ENCODE measurements around the gene ZFPL1. TPM values are rescaled to one million over a fixed set of nuclear protein-coding genes. Genes with fewer than 3 reads are reported as not detected.

Gene ZFPL1
- total and polyA plus RNA-seq, 9 of the 15 experiments (the other 6 are each of a cell fraction or from before 2014, with no cell fraction given): 3.7 to 37.5 (median 22.7) TPM

DNA sequence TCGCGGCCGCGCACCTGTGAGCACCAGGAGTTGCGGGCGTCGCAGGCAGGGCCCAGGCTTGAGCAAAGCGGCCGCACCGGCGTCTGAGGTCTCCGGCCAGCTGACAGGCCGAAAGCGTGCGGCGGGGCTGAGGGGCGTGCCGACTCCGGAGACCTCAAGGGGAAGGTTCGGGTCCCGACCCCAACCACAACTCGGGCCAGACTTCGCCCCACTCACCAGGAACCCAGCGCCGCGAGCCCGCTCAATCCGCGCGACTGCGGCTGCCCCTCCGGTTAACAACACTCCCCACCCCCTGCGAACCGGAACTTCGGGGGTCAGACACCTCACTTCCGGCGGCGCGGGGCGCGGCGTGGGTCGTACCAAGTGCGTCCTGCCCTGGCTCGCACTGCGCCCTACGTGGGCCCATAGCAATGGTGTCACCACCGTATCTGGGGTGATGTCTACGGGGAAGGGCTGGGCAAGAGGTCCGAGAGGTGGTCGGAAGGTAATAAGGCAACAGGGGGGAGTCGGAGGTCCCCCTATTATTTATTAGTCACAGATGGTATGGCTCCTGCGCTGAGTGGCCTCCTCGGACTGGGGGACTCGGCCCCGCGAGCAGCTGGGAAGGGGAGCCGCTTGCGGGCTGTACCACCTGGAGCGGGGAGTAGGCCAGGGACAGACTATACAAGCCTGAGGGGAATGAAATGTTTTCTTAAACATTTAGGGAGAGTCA, 50.4 kb downstream of the ZFPL1 start, which contains the start of gene SYVN1 (continued):
- no peak for TF ChIP-seq RBM14 (IDR thresholded peaks at IDR 0.05; ENCODE audit: borderline replicate concordance, insufficient read depth, low read depth, low read length)
- TF ChIP-seq HOXB6 (CRISPR knock-in tag; IDR thresholded peaks at IDR 0.05; ENCODE audit: borderline replicate concordance): no peak
- no peak for TF ChIP-seq U2AF2 (optimal IDR thresholded peaks at IDR 0.05; ENCODE audit: low read depth, low read length)
- TF ChIP-seq, protein P1, sequence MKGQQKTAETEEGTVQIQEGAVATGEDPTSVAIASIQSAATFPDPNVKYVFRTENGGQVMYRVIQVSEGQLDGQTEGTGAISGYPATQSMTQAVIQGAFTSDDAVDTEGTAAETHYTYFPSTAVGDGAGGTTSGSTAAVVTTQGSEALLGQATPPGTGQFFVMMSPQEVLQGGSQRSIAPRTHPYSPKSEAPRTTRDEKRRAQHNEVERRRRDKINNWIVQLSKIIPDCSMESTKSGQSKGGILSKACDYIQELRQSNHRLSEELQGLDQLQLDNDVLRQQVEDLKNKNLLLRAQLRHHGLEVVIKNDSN (CRISPR knock-in tag; IDR thresholded peaks at IDR 0.05): no peak
- TF ChIP-seq, protein P2, sequence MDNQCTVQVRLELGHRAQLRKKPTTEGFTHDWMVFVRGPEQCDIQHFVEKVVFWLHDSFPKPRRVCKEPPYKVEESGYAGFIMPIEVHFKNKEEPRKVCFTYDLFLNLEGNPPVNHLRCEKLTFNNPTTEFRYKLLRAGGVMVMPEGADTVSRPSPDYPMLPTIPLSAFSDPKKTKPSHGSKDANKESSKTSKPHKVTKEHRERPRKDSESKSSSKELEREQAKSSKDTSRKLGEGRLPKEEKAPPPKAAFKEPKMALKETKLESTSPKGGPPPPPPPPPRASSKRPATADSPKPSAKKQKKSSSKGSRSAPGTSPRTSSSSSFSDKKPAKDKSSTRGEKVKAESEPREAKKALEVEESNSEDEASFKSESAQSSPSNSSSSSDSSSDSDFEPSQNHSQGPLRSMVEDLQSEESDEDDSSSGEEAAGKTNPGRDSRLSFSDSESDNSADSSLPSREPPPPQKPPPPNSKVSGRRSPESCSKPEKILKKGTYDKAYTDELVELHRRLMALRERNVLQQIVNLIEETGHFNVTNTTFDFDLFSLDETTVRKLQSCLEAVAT (IDR thresholded peaks at IDR 0.05): peak in 1 of 2 experiments; percentile 17; a peak in 1 of 4 replicates
- TF ChIP-seq ZNF165 (CRISPR knock-in tag; IDR thresholded peaks at IDR 0.05; ENCODE audit: borderline replicate concordance): no peak
- TF ChIP-seq ZEB2 (IDR thresholded peaks at IDR 0.05): no peak
- TF ChIP-seq TRIM24 (IDR thresholded peaks at IDR 0.05): peak in 1 of 2 experiments; percentile 71; a peak in 2 of 4 replicates
- TF ChIP-seq, protein P3, sequence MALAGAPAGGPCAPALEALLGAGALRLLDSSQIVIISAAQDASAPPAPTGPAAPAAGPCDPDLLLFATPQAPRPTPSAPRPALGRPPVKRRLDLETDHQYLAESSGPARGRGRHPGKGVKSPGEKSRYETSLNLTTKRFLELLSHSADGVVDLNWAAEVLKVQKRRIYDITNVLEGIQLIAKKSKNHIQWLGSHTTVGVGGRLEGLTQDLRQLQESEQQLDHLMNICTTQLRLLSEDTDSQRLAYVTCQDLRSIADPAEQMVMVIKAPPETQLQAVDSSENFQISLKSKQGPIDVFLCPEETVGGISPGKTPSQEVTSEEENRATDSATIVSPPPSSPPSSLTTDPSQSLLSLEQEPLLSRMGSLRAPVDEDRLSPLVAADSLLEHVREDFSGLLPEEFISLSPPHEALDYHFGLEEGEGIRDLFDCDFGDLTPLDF (CRISPR knock-in tag; IDR thresholded peaks at IDR 0.05): peak; percentile 53
- TF ChIP-seq, protein P4, sequence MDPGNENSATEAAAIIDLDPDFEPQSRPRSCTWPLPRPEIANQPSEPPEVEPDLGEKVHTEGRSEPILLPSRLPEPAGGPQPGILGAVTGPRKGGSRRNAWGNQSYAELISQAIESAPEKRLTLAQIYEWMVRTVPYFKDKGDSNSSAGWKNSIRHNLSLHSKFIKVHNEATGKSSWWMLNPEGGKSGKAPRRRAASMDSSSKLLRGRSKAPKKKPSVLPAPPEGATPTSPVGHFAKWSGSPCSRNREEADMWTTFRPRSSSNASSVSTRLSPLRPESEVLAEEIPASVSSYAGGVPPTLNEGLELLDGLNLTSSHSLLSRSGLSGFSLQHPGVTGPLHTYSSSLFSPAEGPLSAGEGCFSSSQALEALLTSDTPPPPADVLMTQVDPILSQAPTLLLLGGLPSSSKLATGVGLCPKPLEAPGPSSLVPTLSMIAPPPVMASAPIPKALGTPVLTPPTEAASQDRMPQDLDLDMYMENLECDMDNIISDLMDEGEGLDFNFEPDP (CRISPR knock-in tag; IDR thresholded peaks at IDR 0.05): 0 out of 2 replicates have a peak, but pooled peaks have one; percentile 56
- TF ChIP-seq SOX6 (IDR thresholded peaks at IDR 0.05): no peak; the same call in 1 of the 2 replicates
- TF ChIP-seq MAFG (tag; conservative IDR thresholded peaks at IDR 0.05): no peak
- TF ChIP-seq, protein P5, sequence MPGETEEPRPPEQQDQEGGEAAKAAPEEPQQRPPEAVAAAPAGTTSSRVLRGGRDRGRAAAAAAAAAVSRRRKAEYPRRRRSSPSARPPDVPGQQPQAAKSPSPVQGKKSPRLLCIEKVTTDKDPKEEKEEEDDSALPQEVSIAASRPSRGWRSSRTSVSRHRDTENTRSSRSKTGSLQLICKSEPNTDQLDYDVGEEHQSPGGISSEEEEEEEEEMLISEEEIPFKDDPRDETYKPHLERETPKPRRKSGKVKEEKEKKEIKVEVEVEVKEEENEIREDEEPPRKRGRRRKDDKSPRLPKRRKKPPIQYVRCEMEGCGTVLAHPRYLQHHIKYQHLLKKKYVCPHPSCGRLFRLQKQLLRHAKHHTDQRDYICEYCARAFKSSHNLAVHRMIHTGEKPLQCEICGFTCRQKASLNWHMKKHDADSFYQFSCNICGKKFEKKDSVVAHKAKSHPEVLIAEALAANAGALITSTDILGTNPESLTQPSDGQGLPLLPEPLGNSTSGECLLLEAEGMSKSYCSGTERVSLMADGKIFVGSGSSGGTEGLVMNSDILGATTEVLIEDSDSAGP (CRISPR knock-in tag; IDR thresholded peaks at IDR 0.05): no peak
- TF ChIP-seq NFYB (IDR thresholded peaks at IDR 0.05; ENCODE audit: extremely low read depth, insufficient read length): no peak
- no peak for TF ChIP-seq BACH1 (tag; IDR thresholded peaks at IDR 0.05)
- TF ChIP-seq, protein P6, sequence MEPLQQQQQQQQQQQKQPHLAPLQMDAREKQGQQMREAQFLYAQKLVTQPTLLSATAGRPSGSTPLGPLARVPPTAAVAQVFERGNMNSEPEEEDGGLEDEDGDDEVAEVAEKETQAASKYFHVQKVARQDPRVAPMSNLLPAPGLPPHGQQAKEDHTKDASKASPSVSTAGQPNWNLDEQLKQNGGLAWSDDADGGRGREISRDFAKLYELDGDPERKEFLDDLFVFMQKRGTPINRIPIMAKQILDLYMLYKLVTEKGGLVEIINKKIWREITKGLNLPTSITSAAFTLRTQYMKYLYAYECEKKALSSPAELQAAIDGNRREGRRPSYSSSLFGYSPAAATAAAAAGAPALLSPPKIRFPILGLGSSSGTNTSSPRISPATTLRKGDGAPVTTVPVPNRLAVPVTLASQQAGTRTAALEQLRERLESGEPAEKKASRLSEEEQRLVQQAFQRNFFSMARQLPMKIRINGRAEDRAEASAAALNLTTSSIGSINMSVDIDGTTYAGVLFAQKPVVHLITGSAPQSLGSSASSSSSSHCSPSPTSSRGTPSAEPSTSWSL (CRISPR knock-in tag; IDR thresholded peaks at IDR 0.05; ENCODE audit: borderline replicate concordance): no peak
- no peak for TF ChIP-seq ARHGAP35 (IDR thresholded peaks at IDR 0.05; ENCODE audit: partially characterized antibody)

Measured in K562 (cell line).